ENCODE data around the gene TMEM86A. TPM values are rescaled to one million over a fixed set of nuclear protein-coding genes. Genes with fewer than 3 reads are reported as not detected.

TMEM86A gene
- total and polyA plus RNA-seq, 2 of the 13 experiments (the other 11 are each of a cell fraction or from before 2014, with no cell fraction given), result 0.03 to 0.07 TPM

GRCh38 chr11:18736590-18737148 is 38.1 kb downstream of the TMEM86A start:
- ATAC-seq (peak; percentile 62), FAIRE-seq (no peak), DNase-seq (ENCODE audit: low spot score) (no peak)
- in situ Hi-C loops (cut with HindIII; ENCODE audit: extremely low pct_ligation_motif_present, low pct_unique_long_range_greater_than_20kb), result loop anchor here (10.0 kb wide), 2 partner anchors 192 to 622 kb away; no protein-coding TSS in a partner anchor
- H2AFZ ChIP-seq (ENCODE audit: low read length), result no peak overlapping the region
- H3K27ac ChIP-seq (ENCODE audit: extremely low read length, insufficient read depth, low read length), result no peak overlapping the region
- H3K4me3 ChIP-seq (replicated peaks in 1 of 3; ENCODE audit: insufficient read depth in 1 of 3, low read depth in 2 of 3, low read length in 3 of 3), result no peak overlapping the region
- peaks cover 3 to 59% of the 10 kb centered on the region in 2 experiments; a peak in 4 of 5 replicates for H3K27me3 ChIP-seq (ENCODE audit: control insufficient read depth in 1 of 2, insufficient read depth in 2 of 2, low read length in 2 of 2)
- intact Hi-C loops (cut with micrococcal nuclease; ENCODE audit: unreplicated experiment), result no loop called here
- WGBS (ENCODE audit: low lambda C conversion rate), result 1% methylated on average over 8 of the region's 10 CpGs
- no peak overlapping the region for H3K9ac ChIP-seq (ENCODE audit: insufficient read depth, low read depth, low read length)
- no TSS peak for BruUV-seq (replicated peaks)
- H3K4me2 ChIP-seq (ENCODE audit: low read depth, low read length), result no peak overlapping the region
- ChIA-PET CTCF (ENCODE audit: low intra/inter-chr PET ratio, low total read pairs) (no interaction called here), POLR2A (no interaction called here)
- H3K36me3 ChIP-seq (replicated peaks in 1 of 2; ENCODE audit: control insufficient read depth in 1 of 2, insufficient read depth in 2 of 2, low read length in 2 of 2), result no peaks in the 10 kb centered on the region
- no peaks in the 10 kb centered on the region for H4K20me1 ChIP-seq (ENCODE audit: insufficient read depth, low read length)
- H3K79me2 ChIP-seq (ENCODE audit: insufficient read depth, low read length), result no peaks in the 10 kb centered on the region
- no peak for TF ChIP-seq MBNL3 (CRISPR knock-in tag; conservative IDR thresholded peaks at IDR 0.05)
- TF ChIP-seq CTCF (CRISPR knock-in tag; IDR thresholded peaks at IDR 0.05), result 0 out of 2 replicates have a peak, but pooled peaks have one; percentile 5
- TF ChIP-seq RFX1 (IDR thresholded peaks at IDR 0.05), result peak; percentile 47; the same call in 1 of the 2 replicates
- no peaks in the 10 kb centered on the region for H3K9me3 ChIP-seq (ENCODE audit: low read length)
- no peaks in the 10 kb centered on the region for H3K4me1 ChIP-seq (ENCODE audit: insufficient read depth, low read length)

DNA sequence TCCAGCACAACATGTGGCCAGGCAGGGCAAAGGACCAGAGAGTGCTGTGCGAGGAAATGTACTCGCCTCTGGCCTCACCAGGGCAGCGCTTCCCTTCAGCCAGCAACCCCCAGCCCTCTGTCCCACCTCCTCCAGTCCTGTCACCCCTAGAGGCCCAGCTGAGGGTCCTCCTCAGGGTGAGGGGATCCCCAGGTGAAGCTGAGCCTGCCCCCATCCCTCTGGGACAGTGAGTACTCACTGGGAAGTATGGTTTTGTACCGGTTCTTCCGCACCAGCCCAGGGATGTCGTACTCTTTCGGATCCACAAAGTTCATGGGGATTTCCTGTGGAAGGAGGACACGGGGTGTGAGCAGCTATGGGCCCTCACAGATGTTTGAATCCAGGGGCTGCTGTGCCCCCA is 39.1 kb downstream of the TMEM86A start:
- H3K27me3 ChIP-seq (ENCODE audit: control insufficient read depth in 1 of 2, insufficient read depth in 2 of 2, low read length in 2 of 2), result peaks cover 3 to 63% of the 10 kb centered on the region in 2 experiments; a peak in 4 of 5 replicates
- ChIA-PET CTCF (ENCODE audit: low intra/inter-chr PET ratio, low total read pairs) (no interaction called here), POLR2A (no interaction called here)
- no peaks in the 10 kb centered on the region for H3K36me3 ChIP-seq (replicated peaks in 1 of 2; ENCODE audit: control insufficient read depth in 1 of 2, insufficient read depth in 2 of 2, low read length in 2 of 2)
- no peak overlapping the region for H2AFZ ChIP-seq (ENCODE audit: low read length)
- ATAC-seq (no peak), DNase-seq (ENCODE audit: low spot score) (no peak), FAIRE-seq (no peak)
- in situ Hi-C loops (cut with HindIII; ENCODE audit: extremely low pct_ligation_motif_present, low pct_unique_long_range_greater_than_20kb), result loop anchor here (10.0 kb wide), 2 partner anchors 193 to 623 kb away; no protein-coding TSS in a partner anchor
- no peaks in the 10 kb centered on the region for H3K79me2 ChIP-seq (ENCODE audit: insufficient read depth, low read length)
- H3K9ac ChIP-seq (ENCODE audit: insufficient read depth, low read depth, low read length), result no peak overlapping the region
- no peaks in the 10 kb centered on the region for H4K20me1 ChIP-seq (ENCODE audit: insufficient read depth, low read length)
- H3K4me1 ChIP-seq (ENCODE audit: insufficient read depth, low read length), result no peaks in the 10 kb centered on the region
- WGBS (ENCODE audit: low lambda C conversion rate), result 49% methylated on average over 6 of the region's 8 CpGs
- no peak overlapping the region for H3K27ac ChIP-seq (ENCODE audit: extremely low read length, insufficient read depth, low read length)
- BruUV-seq (replicated peaks), result no TSS peak
- H3K4me2 ChIP-seq (ENCODE audit: low read depth, low read length), result no peak overlapping the region
- intact Hi-C loops (cut with micrococcal nuclease; ENCODE audit: unreplicated experiment), result no loop called here
- H3K4me3 ChIP-seq (replicated peaks in 1 of 3; ENCODE audit: insufficient read depth in 1 of 3, low read depth in 2 of 3, low read length in 3 of 3), result no peak overlapping the region
- H3K9me3 ChIP-seq (ENCODE audit: low read length), result no peaks in the 10 kb centered on the region
- TF ChIP-seq SNAI1 (CRISPR knock-in tag; IDR thresholded peaks at IDR 0.05; ENCODE audit: borderline replicate concordance), result no peak
- TF ChIP-seq SOX6 (IDR thresholded peaks at IDR 0.05), result no peak
- TF ChIP-seq SOX6 (CRISPR knock-in tag; IDR thresholded peaks at IDR 0.05), result no peak
- no peak for TF ChIP-seq GTF2F1 (IDR thresholded peaks at IDR 0.05; ENCODE audit: low read length)
- TF ChIP-seq HES4 (CRISPR knock-in tag; IDR thresholded peaks at IDR 0.05; ENCODE audit: borderline replicate concordance), result no peak
- TF ChIP-seq, protein P1, sequence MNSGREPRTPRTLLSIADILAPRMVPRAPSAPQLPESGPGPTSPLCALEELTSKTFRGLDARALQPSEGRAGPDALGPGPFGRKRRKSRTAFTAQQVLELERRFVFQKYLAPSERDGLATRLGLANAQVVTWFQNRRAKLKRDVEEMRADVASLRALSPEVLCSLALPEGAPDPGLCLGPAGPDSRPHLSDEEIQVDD (CRISPR knock-in tag; IDR thresholded peaks at IDR 0.05; ENCODE audit: borderline replicate concordance), result no peak
- TF ChIP-seq, protein P2, sequence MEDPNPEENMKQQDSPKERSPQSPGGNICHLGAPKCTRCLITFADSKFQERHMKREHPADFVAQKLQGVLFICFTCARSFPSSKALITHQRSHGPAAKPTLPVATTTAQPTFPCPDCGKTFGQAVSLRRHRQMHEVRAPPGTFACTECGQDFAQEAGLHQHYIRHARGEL (CRISPR knock-in tag; IDR thresholded peaks at IDR 0.05), result no peak
- no peak for TF ChIP-seq ZNF557 (CRISPR knock-in tag; IDR thresholded peaks at IDR 0.05)
- no peak for TF ChIP-seq ZNF709 (CRISPR knock-in tag; IDR thresholded peaks at IDR 0.05)
- TF ChIP-seq ZNF703 (CRISPR knock-in tag; IDR thresholded peaks at IDR 0.05; ENCODE audit: borderline replicate concordance), result no peak
- TF ChIP-seq NFE2L2 (IDR thresholded peaks at IDR 0.05; ENCODE audit: low read length), result no peak
